Hematopoietic multipotent progenitor cell treated with erythropoietin and hydrocortisone succinate and interleukin-3 and kit ligand, for 15 days (in vitro differentiated cells): Measurements from ENCODE around the gene KCTD15.

Experiments
- DNase-seq: peaks from one replicate; pipeline ENCODE4 v3.0.0-alpha.2; 2015; ENCODE audit warnings: low spot score

Gene KCTD15, protein sequence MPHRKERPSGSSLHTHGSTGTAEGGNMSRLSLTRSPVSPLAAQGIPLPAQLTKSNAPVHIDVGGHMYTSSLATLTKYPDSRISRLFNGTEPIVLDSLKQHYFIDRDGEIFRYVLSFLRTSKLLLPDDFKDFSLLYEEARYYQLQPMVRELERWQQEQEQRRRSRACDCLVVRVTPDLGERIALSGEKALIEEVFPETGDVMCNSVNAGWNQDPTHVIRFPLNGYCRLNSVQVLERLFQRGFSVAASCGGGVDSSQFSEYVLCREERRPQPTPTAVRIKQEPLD

DNA sequence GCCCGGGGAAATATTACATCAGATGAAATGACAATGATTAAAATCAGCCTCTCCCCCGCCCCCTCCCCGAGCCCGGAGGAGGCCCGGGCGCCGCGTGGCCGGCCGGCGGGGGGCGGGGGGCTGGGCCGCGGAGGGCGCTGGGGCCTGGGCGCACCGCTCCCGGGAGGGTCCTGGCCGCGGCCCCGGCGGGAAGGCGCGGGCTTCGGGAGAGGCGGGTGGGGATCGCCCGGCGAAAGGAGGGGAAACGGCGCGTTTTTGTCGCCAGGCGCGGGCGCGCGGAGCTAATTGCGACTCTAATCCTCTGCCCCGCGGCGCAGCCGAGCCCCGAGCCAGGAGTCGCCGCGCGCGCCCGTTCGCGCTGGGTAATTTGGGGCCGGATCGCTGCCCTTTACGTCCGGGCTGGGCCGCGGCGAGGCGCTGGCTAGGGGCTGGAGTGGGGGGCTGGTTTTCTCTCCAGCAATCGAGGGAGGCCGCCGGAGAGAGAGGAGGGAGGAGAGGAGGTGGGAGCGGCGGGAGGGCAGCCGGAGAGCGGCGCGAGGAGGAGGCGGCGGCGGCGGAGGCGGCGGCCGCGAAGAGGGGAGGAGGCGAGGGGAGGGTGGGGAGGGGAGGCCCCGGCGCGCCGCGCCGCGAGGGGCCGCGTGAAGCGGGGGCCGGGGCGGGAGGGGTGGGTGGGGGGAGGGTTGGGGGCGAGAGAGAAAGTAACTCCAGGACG lies at the start of gene KCTD15:
Gene KCTD15 (plus strand): TSS at position 707 of the 712 bp plus-strand sequence. CDS start 3,585 bp downstream, outside the sequence.
- DNase-seq = no peak

DNA sequence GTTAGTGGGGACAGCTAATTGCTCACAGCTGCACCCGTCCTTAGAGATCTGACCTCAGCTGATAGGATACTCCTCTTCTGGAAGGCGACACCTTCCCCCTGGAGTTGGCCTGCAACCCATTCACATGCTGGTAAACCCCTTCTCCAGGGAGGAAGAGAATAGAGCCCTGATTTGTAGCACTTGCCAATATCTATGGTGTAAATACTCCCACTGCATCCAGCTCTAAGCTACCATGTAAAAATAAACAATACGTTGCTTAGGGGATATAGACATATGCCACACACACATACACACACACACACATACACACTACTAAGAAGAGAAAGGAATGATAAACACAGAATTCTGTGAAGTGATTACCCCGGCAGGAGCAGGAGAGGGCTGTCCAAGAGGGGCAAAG lies 49.4 kb upstream of the KCTD15 start:
- no peak for DNase-seq

DNA sequence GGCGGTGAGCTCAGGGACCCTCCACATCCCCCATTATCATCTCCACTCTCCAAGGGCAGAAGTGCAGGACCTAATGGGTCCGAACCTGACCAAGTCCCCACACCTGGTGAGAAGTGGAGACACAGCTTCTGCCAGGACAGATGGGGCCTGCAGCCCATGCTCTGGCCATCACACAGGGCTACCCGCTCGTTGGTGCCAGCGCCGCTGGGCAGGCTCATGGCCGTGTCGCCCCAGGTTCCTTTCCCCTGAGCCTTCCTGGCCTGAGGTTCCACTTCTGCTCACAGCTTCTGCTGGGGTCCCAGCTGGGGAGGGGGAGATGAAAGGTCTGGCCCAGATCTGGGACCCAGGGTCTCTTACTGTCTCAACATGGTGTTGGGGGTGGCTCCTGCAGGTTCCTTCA lies 48.4 kb upstream of the KCTD15 start:
- DNase-seq = no peak

DNA sequence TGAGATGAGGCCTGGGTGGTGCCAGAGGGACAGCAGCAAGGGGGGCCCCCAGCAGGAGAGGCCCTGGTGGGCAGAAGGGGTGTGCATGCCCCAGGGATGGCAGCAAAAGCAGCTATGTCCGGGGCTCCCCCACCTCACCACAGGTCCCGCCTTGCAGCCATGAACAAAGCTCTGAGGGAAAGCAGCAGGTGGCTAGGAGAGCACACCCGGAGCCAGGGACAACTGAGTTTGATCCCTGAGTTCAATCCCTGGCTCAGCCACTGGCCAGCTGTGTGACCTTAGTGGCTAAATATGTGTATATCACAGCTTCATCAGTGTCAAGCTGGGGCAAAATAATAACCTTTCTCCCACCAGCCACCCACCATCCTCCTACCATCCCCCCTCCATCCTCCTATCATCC lies 47.7 kb upstream of the KCTD15 start:
- DNase-seq = no peak

DNA sequence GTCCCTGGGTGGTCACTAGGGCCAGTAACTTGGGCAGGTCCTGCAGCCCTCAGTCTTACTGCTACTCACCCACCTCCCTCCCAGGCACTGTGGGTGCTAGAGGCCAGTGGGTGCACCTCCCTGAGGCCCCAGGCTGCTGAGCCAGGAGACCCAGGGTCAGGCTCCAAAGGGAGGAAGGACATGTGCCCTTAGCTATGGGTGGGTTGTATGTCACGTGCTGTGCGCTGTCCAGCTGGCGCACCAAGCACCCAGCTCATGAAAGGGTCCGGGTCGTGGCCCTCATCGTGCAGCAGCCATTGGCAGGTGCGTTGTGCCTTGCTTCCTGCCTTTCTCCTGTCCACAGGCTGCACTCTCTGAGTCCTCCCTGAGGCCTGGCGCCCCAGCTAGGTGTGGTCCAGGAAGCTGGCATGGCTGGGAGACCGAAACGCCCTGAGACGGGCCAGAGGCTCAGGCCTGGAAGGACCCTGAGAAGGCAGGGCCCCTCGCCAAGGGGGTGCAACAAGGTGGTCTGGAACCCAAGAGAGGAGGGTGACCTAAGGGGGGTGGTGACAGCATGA lies 47.0 kb upstream of the KCTD15 start:
- no peak for DNase-seq

DNA sequence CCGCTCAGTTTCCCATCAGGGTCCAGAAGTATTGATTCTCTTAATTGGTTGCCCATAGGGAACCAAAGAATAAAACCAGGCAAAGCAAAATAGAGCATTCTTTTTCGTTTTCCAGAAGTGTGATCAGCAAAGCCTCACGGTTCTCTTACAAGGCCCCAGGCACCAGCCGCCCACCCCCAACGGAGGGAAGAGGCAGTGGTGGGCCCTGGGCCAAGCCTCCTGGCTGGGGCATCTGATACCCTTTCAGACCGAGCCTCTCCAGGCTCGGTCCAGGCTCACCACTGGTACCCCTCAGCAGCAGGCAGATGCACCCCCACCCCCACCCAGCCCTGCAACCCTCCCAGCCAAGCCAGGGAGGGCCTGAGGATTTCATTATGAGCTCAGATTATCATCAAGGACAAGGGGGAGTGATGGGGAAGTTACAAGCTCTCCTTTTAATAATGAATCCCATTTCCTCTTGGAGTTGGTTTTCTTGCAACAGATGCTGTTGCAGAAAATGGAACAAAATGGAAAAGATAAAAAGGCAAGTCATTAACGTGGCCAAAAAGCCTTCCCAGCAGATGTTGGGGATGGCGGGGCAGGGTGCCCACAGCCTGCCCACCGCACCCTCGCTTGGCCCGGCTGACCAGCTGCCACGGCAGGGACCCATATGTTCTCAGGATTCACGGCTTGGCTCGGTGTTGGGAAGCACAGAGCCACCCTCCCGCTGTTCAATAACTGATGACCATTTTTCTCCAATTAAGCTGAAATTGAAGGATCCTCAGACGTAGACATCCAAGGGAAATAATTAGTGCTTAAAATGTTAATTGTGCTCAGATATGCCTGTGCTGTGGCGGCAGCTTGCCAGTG lies 45.9 kb upstream of the KCTD15 start:
- DNase-seq = no peak

DNA sequence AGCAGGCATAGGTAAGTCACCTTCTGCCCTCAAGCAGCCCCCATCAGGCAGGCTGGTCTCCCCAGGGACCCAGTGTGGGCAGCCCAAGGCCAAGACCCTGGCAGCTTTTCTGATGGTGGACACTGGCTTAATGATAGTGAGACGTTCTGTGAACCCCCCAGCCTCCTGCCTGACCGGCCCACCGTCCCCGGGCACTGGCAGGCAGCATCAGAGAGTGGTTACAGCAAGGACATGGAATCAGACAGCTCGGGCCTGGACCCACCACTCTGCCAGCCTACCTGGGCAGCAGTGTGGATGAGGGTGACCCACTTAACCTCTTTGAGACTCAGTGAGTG lies 45.3 kb upstream of the KCTD15 start:
- no peak for DNase-seq

DNA sequence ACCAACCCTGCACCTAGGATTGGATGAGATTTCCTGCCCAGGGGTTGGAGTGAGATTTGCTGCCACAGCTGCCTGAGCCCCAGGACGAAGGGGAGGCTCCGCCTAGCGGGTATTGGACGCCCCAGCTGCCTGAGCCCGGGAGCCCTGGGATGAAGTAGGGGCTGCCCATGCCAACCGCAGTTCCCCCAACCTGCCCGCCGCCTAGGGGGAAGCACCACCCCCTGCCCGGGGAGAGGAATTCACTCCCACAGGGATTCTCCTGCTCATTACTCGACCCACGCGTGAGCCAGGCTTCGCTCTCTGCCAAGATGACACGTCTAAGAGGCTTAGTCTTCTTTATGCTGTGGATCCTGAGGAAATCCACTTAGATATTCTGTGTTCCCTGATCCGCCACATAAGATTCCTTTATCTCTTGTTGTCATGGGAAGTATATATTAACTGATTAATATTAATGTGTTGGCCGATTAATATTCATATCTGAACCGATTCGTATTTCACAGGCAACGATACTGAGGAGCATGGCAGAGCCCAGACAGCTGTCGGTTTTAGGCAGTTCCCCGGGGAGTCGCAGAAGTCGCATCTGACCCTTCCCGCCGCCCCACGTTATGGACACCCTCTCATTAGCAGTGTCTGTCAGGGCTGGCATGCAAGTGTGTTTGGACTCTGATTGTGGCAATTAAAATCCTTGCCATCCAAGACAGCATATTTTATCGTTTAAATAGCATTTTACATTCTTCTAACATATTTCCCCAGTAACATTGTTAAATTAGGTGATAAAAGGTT lies 44.5 kb upstream of the KCTD15 start:
- no peak for DNase-seq

DNA sequence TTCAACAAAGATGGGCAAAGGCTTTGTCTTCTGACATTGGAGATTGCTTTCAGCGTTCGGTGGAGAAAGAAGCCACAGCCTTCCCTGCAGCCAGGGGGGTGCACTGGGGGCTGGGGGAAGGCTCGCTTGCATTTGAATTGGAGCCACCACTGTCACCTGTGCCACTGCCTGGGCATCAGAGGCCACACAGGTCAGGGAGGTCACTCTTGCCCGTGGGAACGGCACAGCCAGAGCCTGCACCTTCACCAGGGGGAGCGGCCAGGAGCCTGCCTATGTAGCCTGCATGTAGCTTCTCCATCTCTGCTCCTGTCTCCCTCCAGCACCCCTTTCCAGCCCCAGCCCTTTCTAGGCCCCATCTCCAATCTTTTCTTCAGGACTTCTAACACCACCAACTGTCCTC lies 43.7 kb upstream of the KCTD15 start:
- DNase-seq = no peak

DNA sequence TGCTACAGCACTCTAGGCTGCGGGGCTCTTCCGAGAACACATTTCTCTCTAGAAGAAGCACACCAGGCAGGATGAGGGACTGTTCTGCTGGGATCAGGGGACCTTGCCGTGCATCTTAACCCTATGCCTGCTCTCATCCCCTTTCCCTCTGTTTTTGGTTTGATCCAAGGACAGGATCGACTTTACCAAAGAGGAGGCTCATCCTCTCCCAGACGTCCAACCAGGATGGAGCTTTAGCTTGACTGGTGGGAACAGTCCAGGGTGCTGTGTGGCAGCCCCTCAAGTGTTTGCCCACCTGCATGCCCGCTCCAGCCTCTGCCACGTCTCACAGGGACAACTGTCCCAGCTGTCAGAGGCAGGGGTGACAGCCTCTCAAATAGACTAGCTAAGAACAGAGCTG lies 42.3 kb upstream of the KCTD15 start:
- DNase-seq = no peak

DNA sequence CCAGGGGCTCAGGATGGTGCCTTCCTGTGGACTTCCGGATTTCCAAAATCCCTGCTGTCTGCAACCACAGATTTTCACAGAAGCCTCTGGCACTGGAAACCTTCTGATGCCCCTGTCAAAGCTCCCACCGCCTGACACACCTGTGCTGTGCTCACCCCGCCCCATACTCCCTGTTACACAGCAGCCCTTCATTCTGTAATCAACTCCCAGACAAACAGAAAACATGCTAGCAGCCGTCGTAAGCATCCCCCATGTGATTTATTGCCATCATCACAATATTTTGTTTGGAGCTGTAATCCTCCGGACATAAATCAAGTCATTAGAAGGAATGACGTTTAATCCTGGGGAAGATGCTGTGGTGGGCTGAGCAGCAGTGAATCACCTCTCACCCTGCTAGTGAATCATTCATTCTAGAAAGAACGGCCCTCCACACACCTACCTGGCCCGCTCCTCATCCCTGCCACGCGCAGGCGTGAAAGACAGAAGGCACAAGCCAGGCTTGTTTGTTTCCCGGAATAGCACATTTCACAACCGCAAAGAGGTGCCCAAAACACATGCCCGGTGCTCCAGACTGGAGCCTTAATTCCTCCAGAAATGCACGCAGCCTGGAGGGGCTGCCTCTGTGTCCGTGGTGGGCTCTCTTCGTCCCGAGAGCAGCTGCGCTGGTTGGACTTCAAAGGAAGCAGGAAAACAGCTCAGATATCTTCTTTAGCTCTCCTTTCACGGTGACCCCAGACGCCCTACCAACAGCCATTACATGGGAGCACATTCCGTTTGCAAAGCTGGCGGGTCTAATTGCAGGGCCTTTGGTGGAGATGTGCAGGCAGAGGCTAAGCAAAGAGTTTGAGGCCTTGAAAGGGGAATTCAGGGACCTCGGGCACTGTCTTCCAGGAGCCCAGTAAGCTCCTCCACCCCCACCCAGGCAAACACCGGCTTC lies 41.3 kb upstream of the KCTD15 start:
- no peak for DNase-seq

DNA sequence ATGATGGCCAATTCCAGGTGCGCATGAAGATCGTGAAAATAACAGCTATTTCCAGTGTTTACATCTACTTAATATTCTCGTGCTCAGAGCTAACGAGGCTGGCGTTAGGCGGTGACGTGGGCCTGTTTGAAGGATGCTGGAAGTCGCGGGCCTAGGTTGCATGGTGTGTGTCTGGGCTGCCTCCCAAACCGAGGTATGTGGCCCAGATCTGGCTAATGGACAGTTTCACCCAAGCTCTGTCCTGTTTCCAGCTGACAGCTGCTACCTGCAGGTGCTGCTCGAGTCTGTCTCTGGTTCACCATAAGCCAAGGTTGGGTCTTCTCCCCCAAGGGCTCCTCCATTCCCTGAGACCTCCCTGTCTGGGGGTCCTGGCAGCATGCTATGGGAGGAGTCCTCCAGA lies 40.5 kb upstream of the KCTD15 start:
- DNase-seq = no peak

DNA sequence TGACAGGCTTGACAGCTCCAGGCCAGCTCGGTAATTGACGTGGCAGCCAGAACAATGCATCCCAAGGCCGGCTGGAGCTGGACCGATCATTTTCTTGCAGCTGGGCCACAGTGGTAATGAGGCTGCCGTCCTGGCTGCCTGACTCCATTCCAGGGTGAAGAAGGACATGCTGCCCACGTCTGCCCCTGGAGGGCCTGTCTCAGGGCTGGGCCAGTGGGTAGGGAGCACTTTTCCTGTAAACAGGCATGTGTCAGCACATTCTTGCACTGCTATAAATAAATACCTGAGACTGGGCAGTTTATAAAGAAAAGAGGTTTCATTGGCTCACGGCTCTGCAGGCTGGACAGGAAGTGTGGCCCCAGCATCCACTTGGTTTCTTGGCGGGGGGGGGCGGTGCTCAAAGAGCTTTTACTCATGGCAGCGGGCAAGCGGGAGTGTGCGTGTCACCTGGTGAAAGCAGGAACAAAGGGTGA lies 38.1 kb upstream of the KCTD15 start:
- DNase-seq = no peak

DNA sequence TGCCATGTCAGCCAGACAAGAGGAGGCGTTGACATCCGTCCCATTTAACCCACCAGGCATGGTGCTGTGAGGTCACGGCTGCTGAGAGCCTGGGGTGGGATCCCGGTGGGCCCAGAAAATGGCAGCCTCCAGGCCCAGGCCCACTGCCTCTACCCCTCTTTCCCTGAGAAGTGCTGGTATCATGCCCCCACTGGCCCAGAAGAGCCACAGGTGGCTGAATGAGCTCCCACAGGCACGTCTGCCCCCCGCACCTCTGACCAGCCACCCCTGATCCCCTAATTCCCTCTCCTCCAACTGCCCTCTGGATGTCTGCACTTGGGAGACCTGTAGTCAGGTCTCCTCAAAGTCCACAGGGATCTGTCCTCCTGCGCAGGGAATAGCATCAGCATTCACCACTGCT lies 37.3 kb upstream of the KCTD15 start:
- DNase-seq = no peak

DNA sequence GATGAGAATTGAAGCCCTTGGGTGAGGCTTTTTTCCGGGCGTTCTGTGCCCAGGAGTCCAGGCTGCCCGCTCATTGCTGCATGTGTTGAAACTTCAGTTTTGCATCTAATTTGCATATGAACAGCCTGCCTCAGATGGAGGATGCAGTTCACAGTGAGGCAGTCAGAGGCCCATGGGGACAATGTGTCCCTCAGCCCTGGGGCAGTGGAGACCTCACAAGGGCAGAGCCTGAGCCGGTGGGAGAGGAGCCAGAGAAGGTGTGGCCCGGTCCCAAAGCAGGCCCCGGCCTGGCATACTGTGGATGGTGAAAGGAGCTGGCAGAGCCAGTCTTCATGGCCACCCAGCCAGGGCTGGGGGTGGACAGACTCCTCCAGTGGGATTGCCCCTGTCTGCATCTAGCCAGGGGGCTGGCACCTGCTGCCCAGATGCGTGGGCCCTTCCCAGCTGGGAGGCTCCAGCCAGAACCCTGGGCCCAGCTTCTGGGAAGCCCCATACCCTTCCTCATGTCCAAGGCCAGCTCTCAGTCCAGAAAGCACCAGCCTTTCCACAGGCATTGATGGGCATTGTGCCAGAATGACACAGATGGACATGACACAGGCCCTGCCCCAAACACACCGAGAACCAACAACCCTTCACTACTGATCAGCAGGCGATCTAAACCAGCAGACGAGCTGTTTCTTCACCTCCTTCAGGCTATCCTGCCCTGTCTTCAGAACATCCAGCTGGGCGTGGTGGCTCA lies 32.9 kb upstream of the KCTD15 start:
- no peak for DNase-seq

DNA sequence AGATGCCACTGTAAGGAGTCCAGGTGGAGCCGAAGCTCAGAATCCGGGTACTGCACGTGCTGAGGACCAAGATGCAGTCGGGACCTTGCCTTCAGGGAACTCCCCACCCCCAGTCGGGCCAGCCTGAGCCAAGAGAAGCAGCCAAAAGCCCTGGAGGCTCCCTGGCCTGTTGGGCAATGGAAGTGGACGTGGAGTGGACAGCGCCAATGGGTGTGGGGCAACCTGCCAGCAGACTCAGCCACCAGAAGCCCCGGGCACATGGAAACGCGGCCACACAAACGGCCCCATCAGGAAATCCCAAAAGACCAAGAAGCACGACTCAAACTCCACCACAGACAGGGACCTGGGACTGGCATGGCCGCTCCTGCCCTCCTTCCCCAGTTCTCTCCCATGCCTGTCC lies 30.0 kb upstream of the KCTD15 start:
- no peak for DNase-seq

DNA sequence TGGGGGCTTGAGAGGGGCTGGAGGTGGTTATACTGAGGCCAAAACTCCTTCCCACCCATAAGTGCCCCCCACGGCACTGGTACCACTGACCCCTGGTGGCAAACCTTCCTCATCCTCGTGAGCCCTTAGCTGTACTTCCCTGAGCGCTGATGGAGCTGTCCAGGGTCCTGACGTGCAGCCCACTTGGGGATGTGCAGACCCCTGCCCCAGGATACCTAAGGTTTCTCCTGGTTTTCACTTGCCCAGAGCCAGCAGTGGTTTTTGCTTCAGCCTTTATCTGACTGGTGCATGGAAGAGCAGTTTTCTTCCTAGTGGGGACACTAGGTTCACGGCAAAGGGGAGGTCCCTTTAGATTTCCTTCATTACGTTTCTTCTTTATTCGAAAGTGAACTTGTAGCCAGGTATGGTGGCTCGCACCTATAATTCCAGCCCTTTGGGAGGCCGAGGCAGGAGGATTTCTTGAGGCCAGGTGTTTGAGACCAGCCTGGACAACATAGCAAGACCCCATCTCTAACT lies 28.7 kb upstream of the KCTD15 start:
- DNase-seq = no peak

DNA sequence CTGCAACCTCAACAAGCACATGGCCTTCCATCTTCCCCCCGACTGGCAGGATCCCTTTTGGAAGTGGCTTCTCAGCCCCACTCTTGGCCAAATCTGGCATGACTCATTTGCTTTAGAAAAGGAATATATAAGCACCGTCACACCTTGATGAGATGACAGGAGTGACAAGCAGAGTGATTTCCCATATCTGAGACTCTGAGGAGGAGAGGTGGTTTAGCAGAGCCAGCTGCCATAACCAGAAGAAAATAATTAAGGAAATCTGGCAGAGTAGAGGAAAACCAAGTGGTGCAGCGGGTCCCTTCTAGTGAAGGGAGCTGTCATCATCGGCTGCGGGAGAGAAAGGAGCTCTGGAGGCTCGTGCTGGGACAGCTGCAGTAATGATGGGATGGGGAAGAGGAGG lies 27.5 kb upstream of the KCTD15 start:
- no peak for DNase-seq

DNA sequence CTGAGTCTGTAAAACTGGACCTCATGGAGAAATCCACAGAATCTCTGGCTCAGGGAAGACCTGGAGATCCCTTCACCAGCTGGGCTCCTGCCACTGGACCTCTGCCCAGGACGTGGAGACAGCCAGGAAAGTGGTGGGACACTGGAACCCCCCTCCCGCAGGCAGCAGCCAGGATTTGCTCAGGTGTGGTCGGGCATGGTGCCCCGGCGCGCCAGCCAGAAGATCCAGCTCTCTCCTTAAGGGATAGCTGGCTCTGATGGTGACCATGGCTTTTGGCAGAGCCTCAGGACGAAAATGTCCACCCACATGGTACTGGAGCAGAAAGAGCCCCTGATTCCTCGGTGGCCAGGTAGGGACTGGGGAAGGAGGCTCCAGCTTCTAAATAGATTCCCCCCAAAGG lies 26.6 kb upstream of the KCTD15 start:
- DNase-seq = no peak
